ENCODE data around the gene DDX60.
"Not testable (repeated sequence)": the region's sequence is repeated elsewhere in the genome, so short reads cannot be mapped to it uniquely, and the experiment has no call there.

DDX60 gene

GRCh38 chr4:168304744-168305459 is 13.7 kb downstream of the DDX60 start:
- no peak for DNase-seq (ENCODE audit: low spot score)

DNA sequence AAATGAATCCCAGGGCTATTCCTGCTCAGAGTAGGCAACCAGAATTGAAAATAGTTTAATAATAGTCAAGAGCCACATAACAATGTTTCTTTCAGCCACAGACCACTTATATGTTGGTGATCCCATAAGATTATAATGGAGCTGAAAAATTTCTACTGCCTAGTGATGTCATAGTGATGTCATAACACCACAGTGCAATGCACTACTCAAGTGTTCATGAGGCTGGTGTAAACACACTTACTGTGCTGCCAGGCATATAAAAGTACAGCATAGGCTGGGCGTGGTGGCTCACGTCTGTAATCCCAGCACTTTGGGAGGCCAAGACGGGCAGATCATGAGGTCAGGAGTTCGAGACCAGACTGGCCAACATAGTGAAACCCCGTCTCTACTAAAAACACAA is 15.1 kb downstream of the DDX60 start:
- DNase-seq (ENCODE audit: low spot score); in situ Hi-C loops (cut with MboI; ENCODE audit: low pct_unique_long_range_greater_than_20kb, low sequenced_read_pairs, unreplicated experiment): not testable (repeated sequence)

More at GRCh38 chr4:168304744-168305459, 13.7 kb downstream of the DDX60 start:
- TF ChIP-seq, protein P1, sequence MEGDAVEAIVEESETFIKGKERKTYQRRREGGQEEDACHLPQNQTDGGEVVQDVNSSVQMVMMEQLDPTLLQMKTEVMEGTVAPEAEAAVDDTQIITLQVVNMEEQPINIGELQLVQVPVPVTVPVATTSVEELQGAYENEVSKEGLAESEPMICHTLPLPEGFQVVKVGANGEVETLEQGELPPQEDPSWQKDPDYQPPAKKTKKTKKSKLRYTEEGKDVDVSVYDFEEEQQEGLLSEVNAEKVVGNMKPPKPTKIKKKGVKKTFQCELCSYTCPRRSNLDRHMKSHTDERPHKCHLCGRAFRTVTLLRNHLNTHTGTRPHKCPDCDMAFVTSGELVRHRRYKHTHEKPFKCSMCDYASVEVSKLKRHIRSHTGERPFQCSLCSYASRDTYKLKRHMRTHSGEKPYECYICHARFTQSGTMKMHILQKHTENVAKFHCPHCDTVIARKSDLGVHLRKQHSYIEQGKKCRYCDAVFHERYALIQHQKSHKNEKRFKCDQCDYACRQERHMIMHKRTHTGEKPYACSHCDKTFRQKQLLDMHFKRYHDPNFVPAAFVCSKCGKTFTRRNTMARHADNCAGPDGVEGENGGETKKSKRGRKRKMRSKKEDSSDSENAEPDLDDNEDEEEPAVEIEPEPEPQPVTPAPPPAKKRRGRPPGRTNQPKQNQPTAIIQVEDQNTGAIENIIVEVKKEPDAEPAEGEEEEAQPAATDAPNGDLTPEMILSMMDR (IDR thresholded peaks at IDR 0.05; ENCODE audit: extremely low read depth, insufficient read depth, missing control alignments) = no peak
- in situ Hi-C loops (cut with MboI; ENCODE audit: low pct_unique_long_range_greater_than_20kb, low sequenced_read_pairs, unreplicated experiment) = no loop called here

GRCh38 chr4:168293386-168293975 is 25.1 kb downstream of the DDX60 start:
- TF ChIP-seq, protein P1 (IDR thresholded peaks at IDR 0.05; ENCODE audit: extremely low read depth, insufficient read depth, missing control alignments) = no peak
- DNase-seq (ENCODE audit: low spot score) = no peak
- in situ Hi-C loops (cut with MboI; ENCODE audit: low pct_unique_long_range_greater_than_20kb, low sequenced_read_pairs, unreplicated experiment) = no loop called here

- DNase-seq (ENCODE audit: low spot score) = peak; percentile 6
- TF ChIP-seq, protein P1 (IDR thresholded peaks at IDR 0.05; ENCODE audit: extremely low read depth, insufficient read depth, missing control alignments) = no peak
- in situ Hi-C loops (cut with MboI; ENCODE audit: low pct_unique_long_range_greater_than_20kb, low sequenced_read_pairs, unreplicated experiment) = no loop called here
Observed at GRCh38 chr4:168291242-168291641, 27.3 kb downstream of the DDX60 start.

DNA sequence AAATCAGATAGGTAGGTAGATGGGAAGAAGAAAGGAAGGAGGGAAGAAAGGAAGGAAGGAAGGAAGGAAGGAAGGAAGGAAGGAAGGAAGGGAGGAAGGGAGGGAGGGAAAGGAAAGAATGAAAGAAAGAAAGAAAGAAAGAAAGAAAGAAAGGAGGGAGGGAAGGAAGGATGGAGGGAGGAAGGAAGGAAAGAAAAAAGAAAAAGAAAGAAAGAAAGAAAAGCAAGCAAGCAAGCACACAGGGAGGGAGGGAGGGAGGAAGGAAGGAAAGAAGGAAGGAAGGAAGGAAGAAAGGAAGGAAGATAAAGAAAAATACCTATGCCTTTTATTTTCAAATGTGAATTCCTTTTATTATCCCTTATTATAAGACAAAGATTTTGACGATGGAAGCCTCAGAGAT is 32.7 kb downstream of the DDX60 start:
- in situ Hi-C loops (cut with MboI; ENCODE audit: low pct_unique_long_range_greater_than_20kb, low sequenced_read_pairs, unreplicated experiment); DNase-seq (ENCODE audit: low spot score): not testable (repeated sequence)

DNA sequence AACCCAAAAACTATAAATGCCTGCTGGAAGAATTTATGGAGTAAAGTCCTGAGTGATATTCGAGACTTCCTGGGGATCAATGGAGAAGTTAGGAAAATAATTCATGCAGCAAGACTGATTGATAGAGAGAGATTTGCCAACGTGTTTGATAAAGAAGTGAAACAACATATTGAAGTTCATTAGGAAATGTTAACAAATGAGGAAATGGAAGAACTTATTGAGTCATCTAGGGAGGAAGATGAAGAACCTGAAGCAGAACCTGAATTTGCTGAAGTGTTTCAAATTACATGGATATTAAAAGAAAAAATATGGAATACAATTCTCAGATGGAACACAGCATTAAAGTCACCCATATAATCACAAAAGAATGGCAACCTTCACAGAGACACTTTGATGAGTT is 39.0 kb downstream of the DDX60 start:
- TF ChIP-seq, protein P1 (IDR thresholded peaks at IDR 0.05; ENCODE audit: extremely low read depth, insufficient read depth, missing control alignments) = no peak
- in situ Hi-C loops (cut with MboI; ENCODE audit: low pct_unique_long_range_greater_than_20kb, low sequenced_read_pairs, unreplicated experiment) = no loop called here
- DNase-seq (ENCODE audit: low spot score) = no peak

DNA sequence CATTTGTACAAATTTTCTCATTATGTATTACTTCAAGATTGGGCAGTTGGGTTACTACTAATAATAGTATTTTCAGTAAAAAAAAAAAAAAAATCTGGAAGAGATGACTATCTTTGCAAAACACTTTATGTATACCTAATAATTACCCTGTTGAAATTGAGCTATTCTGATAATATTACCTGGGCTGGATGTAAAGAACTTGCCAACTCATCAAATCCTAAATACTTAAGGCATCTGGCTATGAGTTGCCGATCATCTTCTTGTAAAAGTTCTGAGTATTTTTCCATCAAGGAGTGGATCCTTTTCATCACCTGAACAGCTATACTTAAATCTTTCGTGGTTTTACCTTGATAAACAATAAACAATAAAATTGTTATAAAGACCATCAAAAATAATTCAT is 42.7 kb downstream of the DDX60 start:
- no peak for DNase-seq (ENCODE audit: low spot score)
- in situ Hi-C loops (cut with MboI; ENCODE audit: low pct_unique_long_range_greater_than_20kb, low sequenced_read_pairs, unreplicated experiment) = no loop called here
- TF ChIP-seq, protein P1 (IDR thresholded peaks at IDR 0.05; ENCODE audit: extremely low read depth, insufficient read depth, missing control alignments) = no peak

Measured in GM13977 (cell line).